Epidermal melanocyte (primary cell): ENCODE data around the gene HHLA2.

Source experiments
- DNase-seq: peaks from one replicate; pipeline ENCODE4 v3.0.0; 2011; ENCODE audit warnings: low spot score; ENCODE audit not compliant: insufficient read length

Gene HHLA2

DNA sequence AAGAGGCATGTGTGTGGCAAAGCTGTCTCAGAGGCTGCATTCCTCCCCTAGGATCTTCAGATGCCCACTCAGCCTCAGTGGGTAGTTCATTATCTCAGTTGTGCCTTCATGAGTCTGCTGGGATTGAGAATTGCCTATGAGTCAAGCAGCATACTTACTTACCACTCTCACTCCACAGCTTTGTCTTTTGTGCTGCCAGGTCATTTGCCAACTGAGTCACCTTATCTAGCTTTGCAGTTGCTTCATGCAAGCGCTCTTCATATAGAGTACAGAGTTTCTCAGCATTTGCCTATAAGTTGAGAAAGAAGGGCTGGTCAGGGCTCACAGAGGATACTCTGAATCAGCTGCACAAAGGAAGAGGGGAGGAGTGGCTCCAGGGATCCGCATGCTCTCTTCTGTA is 124.6 kb downstream of the HHLA2 start:
- DNase-seq = no peak
